Stimulated activated naive CD4-positive, alpha-beta T cell (primary cell): Measurements from ENCODE around the gene FAM168B.

ENCODE experiments used
- DNase-seq, 6 experiments: peaks; one replicate each; lab custom pipeline; 2025; lab: John Stamatoyannopoulos, UW

FAM168B gene

GRCh38 chr2:131022731-131023130 is 70.5 kb downstream of the FAM168B start:
- no peak for DNase-seq

- no peak for DNase-seq
These were observed 76.2 kb downstream of the FAM168B start for GRCh38 chr2:131016826-131017741.

- DNase-seq, result no peak
These were observed 77.5 kb downstream of the FAM168B start for GRCh38 chr2:131015764-131016163.

GRCh38 chr2:131014141-131014540 is 79.1 kb downstream of the FAM168B start:
- DNase-seq, result no peak

- no peak for DNase-seq
These were observed 81.8 kb downstream of the FAM168B start for GRCh38 chr2:131011486-131011885.

- peak in 1 of 6 experiments; percentile 2 for DNase-seq
These were observed 82.7 kb downstream of the FAM168B start for GRCh38 chr2:131010566-131010965.

GRCh38 chr2:131009713-131010475 is 83.4 kb downstream of the FAM168B start:
- no peak for DNase-seq

- no peak for DNase-seq
These were observed 84.3 kb downstream of the FAM168B start for GRCh38 chr2:131008967-131009366.

- no peak for DNase-seq
These were observed 86.7 kb downstream of the FAM168B start for GRCh38 chr2:131006561-131006960.

GRCh38 chr2:131005216-131005935 is 87.9 kb downstream of the FAM168B start:
- DNase-seq, result no peak

- DNase-seq, result no peak
These were observed 88.6 kb downstream of the FAM168B start for GRCh38 chr2:131004446-131005209.

GRCh38 chr2:130998561-130998960 is 94.7 kb downstream of the FAM168B start:
- no peak for DNase-seq
